OCI-LY7 (cell line): ENCODE data around the gene COX14. TPM values are rescaled to one million over a fixed set of nuclear protein-coding genes. Genes with fewer than 3 reads are reported as not detected.
"Not testable (repeated sequence)": the region's sequence is repeated elsewhere in the genome, so short reads cannot be mapped to it uniquely, and the experiment has no call there.

Source experiments
- BruUV-seq: library from RNA; stranded (reverse); fragments of 400-500 nt; replicated peaks from 2 replicates; lab custom pipeline; 2021; lab: Mats Ljungman, UMichigan
- CTCF ChIA-PET: fragments of 300-600 bp; sonication (Branson Sonifier 250); formaldehyde crosslinking; loops from one replicate; lab custom pipeline; 2022; ENCODE audit warnings: antibody characterized with exemption; ENCODE audit not compliant: unreplicated experiment; lab: Charles Lee
- POLR2A ChIA-PET: fragments of 300-600 bp; sonication (Branson Sonifier 250); formaldehyde crosslinking; loops from one replicate; lab custom pipeline; 2022; ENCODE audit warnings: antibody characterized with exemption; lab: Charles Lee
- DNase-seq: peaks from one replicate; pipeline ENCODE4 v3.0.0-alpha.2; 2015; ENCODE audit warnings: low spot score
- H2AFZ ChIP-seq: fragments of 200-600 bp; sonication (generic), shearing (Covaris generic); 2 replicates; pipeline ENCODE4 v1.6.1; 2014; ENCODE audit warnings: mild to moderate bottlenecking, antibody characterized with exemption, low read length, moderate library complexity
- H3K27ac ChIP-seq: fragments of 200-600 bp; sonication (generic); 2 replicates; pipeline ENCODE4 v1.5.1; 2014; ENCODE audit warnings: mixed run types, low read depth, mild to moderate bottlenecking, moderate library complexity, low read length, inconsistent platforms; ENCODE audit not compliant: poor library complexity, severe bottlenecking
- H3K36me3 ChIP-seq: fragments of 200-600 bp; sonication (generic); 2 replicates; pipeline ENCODE4 v1.6.1; 2014; ENCODE audit warnings: mild to moderate bottlenecking, antibody characterized with exemption, low read length, moderate library complexity, mixed read lengths; ENCODE audit not compliant: insufficient read depth
- H3K4me1 ChIP-seq: fragments of 200-600 bp; sonication (generic); 2 replicates; pipeline ENCODE4 v1.5.1; 2014; ENCODE audit warnings: mild to moderate bottlenecking, low read length; ENCODE audit not compliant: insufficient read depth, poor library complexity, severe bottlenecking
- H3K4me2 ChIP-seq: fragments of 200-600 bp; sonication (generic); 2 replicates; pipeline ENCODE4 v1.6.1; 2014; ENCODE audit warnings: mild to moderate bottlenecking, low read length
- H3K4me3 ChIP-seq: fragments of 200-600 bp; sonication (generic); 2 replicates; pipeline ENCODE4 v1.5.1; 2014; ENCODE audit warnings: mild to moderate bottlenecking, low read depth, low read length; ENCODE audit not compliant: poor library complexity, severe bottlenecking
- H3K79me2 ChIP-seq: fragments of 200-600 bp; sonication (generic); 2 replicates; pipeline ENCODE4 v1.6.1; 2016; ENCODE audit warnings: low read depth, mild to moderate bottlenecking, low read length, moderate library complexity, mixed read lengths; ENCODE audit not compliant: insufficient read depth
- H3K9me2 ChIP-seq: fragments of 200-600 bp; sonication (generic); 2 replicates; pipeline ENCODE4 v1.6.1; 2016; ENCODE audit warnings: mild to moderate bottlenecking, low read length, mixed read lengths; ENCODE audit not compliant: insufficient read depth
- H3K9me3 ChIP-seq: fragments of 200-600 bp; sonication (generic); 2 replicates; pipeline ENCODE4 v1.6.1; 2014; ENCODE audit warnings: mild to moderate bottlenecking, mixed run types, low read length, mixed read lengths
- H4K20me1 ChIP-seq: fragments of 200-600 bp; sonication (generic); 2 replicates; pipeline ENCODE4 v1.6.1; 2014; ENCODE audit warnings: mild to moderate bottlenecking, antibody characterized with exemption, low read length, moderate library complexity, mixed read lengths; ENCODE audit not compliant: insufficient read depth
- CTCF ChIP-seq: fragments of 200-600 bp; sonication (generic); conservative IDR thresholded peaks from 2 replicates; pipeline ENCODE4 v1.5.1; 2014; ENCODE audit warnings: mild to moderate bottlenecking, antibody characterized with exemption, low read length, moderate library complexity, mixed read lengths
- EZH2phosphoT487 ChIP-seq: fragments of 200-600 bp; sonication (generic); IDR thresholded peaks from 2 replicates; pipeline ENCODE4 v1.6.1; 2018; ENCODE audit warnings: low read depth, borderline replicate concordance, mild to moderate bottlenecking, mixed run types, antibody characterized with exemption, low read length, moderate library complexity, mixed read lengths
- intact Hi-C: fragments of 100-400 bp; cut with micrococcal nuclease; formaldehyde crosslinking; loops from one replicate; pipeline ENCODE4 v1.10.0; 2022; ENCODE audit not compliant: unreplicated experiment
- total RNA-seq, 2 experiments: library from RNA; depleted of rRNA in 1 of 2; stranded (reverse); fragments of >200 nt in 1 of 2; shearing (Covaris generic) in 1 of 2; gene quantifications; 2 replicates each; pipeline ENCODE4 v1.2.3, GENCODE V29; 2014 to 2022

COX14 gene
- total RNA-seq, 2 experiments from 2014 or later = 54.3 to 57.4 TPM

GRCh38 chr12:50147281-50147680 is 35.2 kb downstream of the COX14 start:
- H3K9me2 ChIP-seq = no peaks in the 10 kb centered on the region
- no peaks in the 10 kb centered on the region for H3K79me2 ChIP-seq
- TF ChIP-seq EZH2phosphoT487 (no peak), CTCF (no peak)
- DNase-seq = no peak
- no peak overlapping the region for H3K4me3 ChIP-seq
- H3K4me2 ChIP-seq = no peak overlapping the region
- H3K27ac ChIP-seq = no peak overlapping the region
- peaks cover 5% of the 10 kb centered on the region; the same call in 1 of the 2 replicates for H4K20me1 ChIP-seq
- intact Hi-C loops = no loop called here
- no peak overlapping the region for H2AFZ ChIP-seq
- ChIA-PET POLR2A (interaction anchor here (0.6 to 1.3 kb wide), 5 partner anchors 34 to 1130 kb away, joined by 3 to 10 read pairs (median 5); no protein-coding TSS in a partner anchor), CTCF (no interaction called here)
- H3K36me3 ChIP-seq = peaks cover 20% of the 10 kb centered on the region; the same call in 1 of the 2 replicates
- H3K4me1 ChIP-seq = no peaks in the 10 kb centered on the region
- BruUV-seq = no TSS peak
- H3K9me3 ChIP-seq = no peaks in the 10 kb centered on the region

GRCh38 chr12:50148011-50148410 is 36.0 kb downstream of the COX14 start:
- peaks cover 14% of the 10 kb centered on the region; the same call in 1 of the 2 replicates for H3K36me3 ChIP-seq
- H2AFZ ChIP-seq, CTCF ChIA-PET, intact Hi-C loops, H3K4me3 ChIP-seq, H3K4me2 ChIP-seq, H3K9me3 ChIP-seq, DNase-seq, H3K27ac ChIP-seq, H3K79me2 ChIP-seq, H3K4me1 ChIP-seq, H4K20me1 ChIP-seq, H3K9me2 ChIP-seq, BruUV-seq: not testable (repeated sequence)
- POLR2A ChIA-PET = interaction anchor here (0.5 to 0.7 kb wide), 2 partner anchors 60 to 1129 kb away, joined by 3 to 5 read pairs; no protein-coding TSS in a partner anchor

- Histone ChIP-seq H3K9me2 (no peaks in the 10 kb centered on the region), H3K4me3 (no peak overlapping the region), H3K4me1 (no peaks in the 10 kb centered on the region), H3K27ac (no peak overlapping the region), H3K79me2 (0 out of 2 replicates have a peak, but pooled peaks cover 2% of the 10 kb centered on the region), H3K4me2 (no peak overlapping the region), H4K20me1 (peaks cover 2% of the 10 kb centered on the region; the same call in 1 of the 2 replicates), H2AFZ (no peak overlapping the region), H3K36me3 (peaks cover 4% of the 10 kb centered on the region; the same call in 1 of the 2 replicates), H3K9me3 (no peaks in the 10 kb centered on the region)
- BruUV-seq = no TSS peak
- ChIA-PET CTCF (no interaction called here), POLR2A (interaction anchor here (0.6 to 1.3 kb wide), 4 partner anchors 12 to 102 kb away, joined by 3 to 7 read pairs (median 3); no protein-coding TSS in a partner anchor)
- DNase-seq = no peak
- intact Hi-C loops = no loop called here
- TF ChIP-seq EZH2phosphoT487 = no peak
- TF ChIP-seq CTCF = no peak
Measured at GRCh38 chr12:50149311-50149710, 37.3 kb downstream of the COX14 start.
